GM12878 (cell line): ENCODE results near the gene TEX261.

Experiments
- BCL11A ChIP-seq: IDR thresholded peaks from 2 replicates; pipeline ENCODE4 v1.6.1; 2011; ENCODE audit warnings: low read depth, low read length
- CTCF ChIP-seq, 3 experiments: IDR thresholded peaks in 2 of 3; conservative IDR thresholded peaks in 1 of 3; 2 replicates each; pipeline ENCODE4 v1.5.1; 2011; ENCODE audit warnings: low read depth in 3 of 3, low read length in 3 of 3, mild to moderate bottlenecking in 3 of 3, control low read depth in 2 of 3, moderate library complexity in 2 of 3, inconsistent platforms in 1 of 3, mixed read lengths in 1 of 3; ENCODE audit not compliant: control insufficient read depth in 2 of 3, insufficient read depth in 1 of 3; ENCODE audit errors: extremely low read depth in 1 of 3
- EGR1 ChIP-seq, 2 experiments: IDR thresholded peaks; 1 replicate in 1 of 2; 2 replicates in 1 of 2; pipeline ENCODE4 v1.6.1; 2011 to 2012; ENCODE audit warnings: low read depth in 2 of 2, low read length in 2 of 2, borderline replicate concordance in 1 of 2, mild to moderate bottlenecking in 1 of 2, moderate library complexity in 1 of 2
- HDAC2 ChIP-seq: fragments of 200-600 bp; sonication (generic); IDR thresholded peaks from 2 replicates; pipeline ENCODE4 v1.6.1; 2017
- PKNOX1 ChIP-seq: fragments of 450-650 bp; IDR thresholded peaks from 2 replicates; pipeline ENCODE4 v1.6.1; 2016; ENCODE audit warnings: mild to moderate bottlenecking
- POLR2A ChIP-seq: IDR thresholded peaks from 2 replicates; pipeline ENCODE4 v1.6.1; 2011; ENCODE audit warnings: low read depth, mild to moderate bottlenecking, low read length
- SRF ChIP-seq, 2 experiments: IDR thresholded peaks; 2 replicates each; pipeline ENCODE4 v1.6.1; 2011; ENCODE audit warnings: low read depth in 2 of 2, low read length in 2 of 2, mild to moderate bottlenecking in 1 of 2, moderate library complexity in 1 of 2
- SUZ12 ChIP-seq: fragments of 200-600 bp; sonication (generic); IDR thresholded peaks from one replicate; pipeline ENCODE4 v1.6.1; 2018; ENCODE audit warnings: antibody characterized with exemption, mild to moderate bottlenecking; ENCODE audit not compliant: unreplicated experiment

- no peak for TF ChIP-seq CTCF (IDR thresholded peaks at IDR 0.05 in 2 of 3, conservative IDR thresholded peaks at IDR 0.05 in 1 of 3; ENCODE audit: control insufficient read depth in 2 of 3, extremely low read depth in 1 of 3, insufficient read depth in 1 of 3, low read depth in 3 of 3, low read length in 3 of 3)
- no peak for TF ChIP-seq SUZ12
- no peak for TF ChIP-seq HDAC2
- no peak for TF ChIP-seq SRF (IDR thresholded peaks at IDR 0.05; ENCODE audit: low read depth in 2 of 2, low read length in 2 of 2)
- no peak for TF ChIP-seq POLR2A
- TF ChIP-seq PKNOX1, result no peak
- TF ChIP-seq BCL11A, result no peak
- no peak for TF ChIP-seq EGR1 (IDR thresholded peaks at IDR 0.05; ENCODE audit: borderline replicate concordance in 1 of 2, low read depth in 2 of 2, low read length in 2 of 2)
Observed at GRCh38 chr2:70942396-70943204, 52.1 kb downstream of the TEX261 start.
